Neural crest cell (in vitro differentiated cells): ENCODE results near the gene PPP2R5B. TPM values are rescaled to one million over a fixed set of nuclear protein-coding genes. Genes with fewer than 3 reads are reported as not detected.

Experiments
- DNase-seq: peaks from one replicate; pipeline ENCODE4 v3.0.0; 2021; ENCODE audit warnings: low read depth, mixed read lengths, low spot score
- H3K27ac Mint-ChIP-seq: one replicate; pipeline ENCODE4 v1.8.0; 2021; ENCODE audit warnings: mild to moderate bottlenecking, mixed read lengths; ENCODE audit not compliant: unreplicated experiment
- H3K27me3 Mint-ChIP-seq: 2 replicates; pipeline ENCODE4 v1.8.0; 2021; ENCODE audit warnings: low read depth, mild to moderate bottlenecking, mixed read lengths
- H3K36me3 Mint-ChIP-seq: 2 replicates; pipeline ENCODE4 v1.8.0; 2021; ENCODE audit warnings: low read depth, mild to moderate bottlenecking, mixed read lengths
- H3K4me1 Mint-ChIP-seq: 2 replicates; pipeline ENCODE4 v1.8.0; 2021; ENCODE audit warnings: mixed read lengths
- H3K4me3 Mint-ChIP-seq: one replicate; pipeline ENCODE4 v1.8.0; 2021; ENCODE audit warnings: mild to moderate bottlenecking, mixed read lengths
- H3K9me3 Mint-ChIP-seq: 2 replicates; pipeline ENCODE4 v1.8.0; 2021; ENCODE audit warnings: mixed read lengths
- total RNA-seq: library from RNA; stranded (reverse); gene quantifications from 2 replicates; pipeline ENCODE4 v1.2.1, GENCODE V29; 2021
- TF ChIP-seq, protein P1 (sequence below): fragments of 200-600 bp; sonication (generic); conservative IDR thresholded peaks from 2 replicates; pipeline ENCODE4 v1.5.0; 2021; ENCODE audit warnings: antibody characterized with exemption, mild to moderate bottlenecking

Gene PPP2R5B
- total RNA-seq, 1 donor from 2014 or later: 16.5 TPM

DNA sequence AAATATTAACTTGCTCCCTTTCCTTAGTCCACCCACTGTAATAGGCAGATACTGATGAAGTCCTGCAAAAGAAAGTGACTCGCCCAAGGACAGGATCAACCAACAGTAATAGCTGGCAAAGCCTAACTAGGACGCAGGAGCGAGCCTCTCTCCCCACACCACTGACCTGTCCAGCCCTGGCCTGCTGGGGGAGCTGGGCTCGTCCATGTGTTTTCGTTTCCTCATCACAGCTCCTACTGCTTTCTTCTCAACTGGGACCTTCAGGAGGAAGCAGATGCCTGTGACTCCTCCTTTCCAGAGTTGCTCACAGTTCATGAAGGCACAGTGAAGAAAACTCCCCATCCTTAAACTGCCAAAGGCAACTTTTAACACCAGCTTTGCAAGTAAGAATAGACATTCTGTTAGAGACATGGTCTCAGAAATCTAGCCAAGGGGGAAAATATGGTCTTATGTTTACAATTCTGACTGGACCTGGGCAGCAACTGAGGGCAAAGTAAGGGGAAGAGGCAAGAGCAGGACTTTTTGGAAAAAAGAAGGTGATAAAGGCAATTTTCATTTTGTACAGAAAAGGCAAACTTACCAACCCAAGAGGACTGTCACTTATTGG is 22.8 kb downstream of the PPP2R5B start:
- Mint-ChIP-seq H3K4me1 (no peaks in the 10 kb centered on the region), H3K4me3 (no peak overlapping the region), H3K27ac (no peak overlapping the region), H3K27me3 (peaks cover 13% of the 10 kb centered on the region), H3K9me3 (no peaks in the 10 kb centered on the region), H3K36me3 (no peaks in the 10 kb centered on the region)
- no peak for DNase-seq
- TF ChIP-seq, protein P1, sequence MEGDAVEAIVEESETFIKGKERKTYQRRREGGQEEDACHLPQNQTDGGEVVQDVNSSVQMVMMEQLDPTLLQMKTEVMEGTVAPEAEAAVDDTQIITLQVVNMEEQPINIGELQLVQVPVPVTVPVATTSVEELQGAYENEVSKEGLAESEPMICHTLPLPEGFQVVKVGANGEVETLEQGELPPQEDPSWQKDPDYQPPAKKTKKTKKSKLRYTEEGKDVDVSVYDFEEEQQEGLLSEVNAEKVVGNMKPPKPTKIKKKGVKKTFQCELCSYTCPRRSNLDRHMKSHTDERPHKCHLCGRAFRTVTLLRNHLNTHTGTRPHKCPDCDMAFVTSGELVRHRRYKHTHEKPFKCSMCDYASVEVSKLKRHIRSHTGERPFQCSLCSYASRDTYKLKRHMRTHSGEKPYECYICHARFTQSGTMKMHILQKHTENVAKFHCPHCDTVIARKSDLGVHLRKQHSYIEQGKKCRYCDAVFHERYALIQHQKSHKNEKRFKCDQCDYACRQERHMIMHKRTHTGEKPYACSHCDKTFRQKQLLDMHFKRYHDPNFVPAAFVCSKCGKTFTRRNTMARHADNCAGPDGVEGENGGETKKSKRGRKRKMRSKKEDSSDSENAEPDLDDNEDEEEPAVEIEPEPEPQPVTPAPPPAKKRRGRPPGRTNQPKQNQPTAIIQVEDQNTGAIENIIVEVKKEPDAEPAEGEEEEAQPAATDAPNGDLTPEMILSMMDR: no peak

DNA sequence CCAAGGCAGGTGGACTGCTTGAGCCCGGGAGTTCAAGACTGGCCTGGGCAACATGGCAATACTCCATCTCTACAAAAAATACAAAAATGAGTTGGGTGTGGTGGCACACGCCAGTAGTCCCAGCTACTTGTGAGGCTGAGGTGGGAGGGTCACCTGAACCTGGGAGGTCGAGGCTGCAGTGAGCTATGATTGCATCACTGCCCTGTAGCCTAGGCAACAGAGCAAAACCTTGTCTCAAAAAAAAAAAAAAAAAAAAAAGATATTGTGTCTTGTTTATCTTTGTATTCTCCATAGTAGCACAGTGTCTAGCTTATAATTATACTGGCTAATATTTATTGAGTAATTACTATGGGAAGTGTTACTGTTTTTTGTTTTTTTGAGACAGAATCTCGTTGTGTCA is 27.0 kb downstream of the PPP2R5B start:
- TF ChIP-seq, protein P1: no peak
- no peak for DNase-seq
- no peaks in the 10 kb centered on the region for H3K4me1 Mint-ChIP-seq
- peaks cover 27% of the 10 kb centered on the region for H3K27me3 Mint-ChIP-seq
- no peaks in the 10 kb centered on the region for H3K9me3 Mint-ChIP-seq
- H3K36me3 Mint-ChIP-seq: no peaks in the 10 kb centered on the region
- no peak overlapping the region for H3K4me3 Mint-ChIP-seq
- no peak overlapping the region for H3K27ac Mint-ChIP-seq

DNA sequence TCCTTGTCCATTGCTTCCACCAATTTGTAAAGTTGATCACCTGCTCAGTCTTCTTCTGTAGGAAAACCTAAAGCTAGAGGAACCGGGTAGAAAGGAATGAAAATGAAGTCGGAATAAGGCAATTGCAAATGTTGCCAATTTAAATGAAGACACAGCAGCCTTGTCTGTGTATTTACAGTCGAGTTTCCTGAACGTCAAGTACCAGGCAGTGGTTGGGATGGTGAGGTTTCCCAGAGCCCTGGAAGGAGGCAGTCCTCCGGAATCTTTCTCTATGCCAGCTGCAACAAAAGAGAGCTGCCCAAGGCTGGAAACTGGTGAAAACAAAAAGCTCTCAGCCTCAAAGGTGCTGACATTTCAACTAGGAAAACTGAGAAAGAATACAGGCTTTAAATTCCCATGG is 29.7 kb downstream of the PPP2R5B start:
- DNase-seq: no peak
- H3K9me3 Mint-ChIP-seq: no peaks in the 10 kb centered on the region
- H3K27me3 Mint-ChIP-seq: peaks cover 25% of the 10 kb centered on the region
- H3K36me3 Mint-ChIP-seq: no peaks in the 10 kb centered on the region
- no peaks in the 10 kb centered on the region for H3K4me1 Mint-ChIP-seq
- no peak overlapping the region for H3K27ac Mint-ChIP-seq
- TF ChIP-seq, protein P1: no peak
- no peak overlapping the region for H3K4me3 Mint-ChIP-seq

DNA sequence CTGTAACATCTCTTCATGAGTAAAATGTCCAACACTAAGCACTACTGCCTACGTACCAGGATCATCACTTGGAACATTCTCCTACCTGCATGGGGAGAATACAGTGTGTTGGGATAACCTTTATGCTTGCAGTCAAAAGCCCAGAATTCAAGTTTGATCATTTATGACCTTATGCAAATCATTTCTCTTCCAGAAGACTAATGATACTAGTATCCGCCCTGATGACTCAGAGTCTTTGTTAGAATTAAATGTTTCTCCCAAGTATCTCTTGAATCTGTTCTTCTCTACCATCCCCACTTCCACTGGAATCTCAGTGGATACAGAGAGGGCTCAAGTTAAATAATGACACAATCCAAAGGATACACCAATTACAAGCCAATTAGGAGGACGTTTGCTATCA is 35.0 kb downstream of the PPP2R5B start:
- no peak overlapping the region for H3K4me3 Mint-ChIP-seq
- peaks cover 19% of the 10 kb centered on the region for H3K27me3 Mint-ChIP-seq
- no peaks in the 10 kb centered on the region for H3K4me1 Mint-ChIP-seq
- no peak overlapping the region for H3K27ac Mint-ChIP-seq
- no peak for DNase-seq
- TF ChIP-seq, protein P1: no peak
- H3K36me3 Mint-ChIP-seq: no peaks in the 10 kb centered on the region
- no peaks in the 10 kb centered on the region for H3K9me3 Mint-ChIP-seq

DNA sequence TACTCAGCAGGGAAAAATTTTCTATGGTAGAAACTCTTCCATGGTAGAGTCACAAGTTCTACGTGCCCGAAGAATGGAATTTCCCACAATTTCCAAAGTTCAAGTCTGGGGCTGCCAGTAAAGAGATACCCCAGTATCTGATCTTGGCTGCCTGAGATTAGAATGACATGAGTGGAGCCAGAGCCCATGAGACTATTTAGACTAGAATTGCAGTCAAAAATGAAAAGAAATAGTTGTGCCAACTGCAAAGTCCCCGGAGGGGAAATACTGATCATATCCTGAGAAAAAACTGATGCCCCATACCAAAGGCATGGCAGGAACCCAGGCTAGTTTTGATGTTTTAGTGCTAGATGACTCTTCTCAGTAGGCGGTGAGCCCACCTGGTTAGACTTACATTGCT is 36.2 kb downstream of the PPP2R5B start:
- no peaks in the 10 kb centered on the region for H3K9me3 Mint-ChIP-seq
- TF ChIP-seq, protein P1: no peak
- no peaks in the 10 kb centered on the region for H3K4me1 Mint-ChIP-seq
- no peak overlapping the region for H3K4me3 Mint-ChIP-seq
- H3K27ac Mint-ChIP-seq: no peak overlapping the region
- DNase-seq: no peak
- no peaks in the 10 kb centered on the region for H3K36me3 Mint-ChIP-seq
- H3K27me3 Mint-ChIP-seq: peaks cover 12% of the 10 kb centered on the region
